Spleen (tissue), 11 donors: ENCODE results near the gene FAM9B. TPM values are rescaled to one million over a fixed set of nuclear protein-coding genes. Genes with fewer than 3 reads are reported as not detected.

Experiments
- DNase-seq: peaks from one replicate; pipeline ENCODE4 v3.0.0-alpha.2; 2020
- H3K27ac ChIP-seq, 8 donors: fragments of 200-600 bp; sonication (generic) in 7 of 8; 1 replicate in 4 of 8; 2 replicates in 4 of 8; pipeline versions ENCODE4 v1.5.0 to v1.8.0; 2016 to 2021; ENCODE audit warnings: inconsistent platforms in 4 of 8, mild to moderate bottlenecking in 4 of 8, moderate library complexity in 1 of 8
- H3K27me3 ChIP-seq, 7 donors: fragments of 200-600 bp; sonication (generic) in 6 of 7; replicated peaks in 1 of 7; 1 replicate in 4 of 7; 2 replicates in 3 of 7; pipeline versions ENCODE4 v1.5.0 to v1.8.0; 2016 to 2021; ENCODE audit warnings: inconsistent platforms in 3 of 7, mild to moderate bottlenecking in 1 of 7
- H3K36me3 ChIP-seq, 6 donors: fragments of 200-600 bp; sonication (generic) in 5 of 6; 1 replicate in 4 of 6; 2 replicates in 2 of 6; pipeline versions ENCODE4 v1.5.0 to v1.8.0; 2016 to 2021; ENCODE audit warnings: inconsistent platforms in 2 of 6
- H3K4me1 ChIP-seq, 6 donors: fragments of 200-600 bp; sonication (generic) in 5 of 6; 1 replicate in 3 of 6; 2 replicates in 3 of 6; pipeline versions ENCODE4 v1.5.0 to v1.8.0; 2016 to 2021; ENCODE audit warnings: inconsistent platforms in 3 of 6
- H3K4me3 ChIP-seq, 8 donors: fragments of 200-600 bp; sonication (generic) in 7 of 8; 1 replicate in 4 of 8; 2 replicates in 4 of 8; pipeline versions ENCODE4 v1.5.0 to v1.8.0; 2016 to 2021; ENCODE audit warnings: inconsistent platforms in 4 of 8, mild to moderate bottlenecking in 4 of 8, moderate library complexity in 2 of 8
- H3K9me3 ChIP-seq, 8 donors: fragments of 200-600 bp; sonication (generic) in 7 of 8; 1 replicate in 4 of 8; 2 replicates in 4 of 8; pipeline versions ENCODE4 v1.5.0 to v1.8.0; 2016 to 2021; ENCODE audit warnings: inconsistent platforms in 4 of 8
- POLR2A ChIP-seq, 3 donors: fragments of 450-650 bp; IDR thresholded peaks; one replicate each; pipeline ENCODE4 v1.5.1; 2017; ENCODE audit warnings: antibody characterized with exemption in 3 of 3, mild to moderate bottlenecking in 1 of 3
- POLR2AphosphoS5 ChIP-seq, 3 donors: sonication (generic); formaldehyde crosslinking; IDR thresholded peaks; one replicate each; pipeline ENCODE4 v1.5.1; 2017; ENCODE audit warnings: antibody characterized with exemption in 3 of 3
- WGBS, 5 donors: extraction: QIAGEN DNeasy Blood & Tissue Kit in 3 of 5; methylation state at CpG; one replicate each; pipeline versions ENCODE4 v1.1.5 to v1.1.7; 2013 to 2018; 5-methylcytosine and 5-hydroxymethylcytosine counted together
- intact Hi-C: fragments of 100-400 bp; cut with DNase I; formaldehyde crosslinking; loops from one replicate; pipeline ENCODE4 v1.15.0; 2023; ENCODE audit warnings: low total_unique reads
- polyA plus RNA-seq, 3 donors: library from polyadenylated mRNA; stranded (reverse); fragments of 200-250 nt; gene quantifications; one replicate each; pipeline ENCODE4 v1.2.1, GENCODE V29; 2013
- total RNA-seq, 7 donors: library from RNA; depleted of rRNA in 3 of 7; stranded (reverse); fragments of >200 nt in 3 of 7; fragmentation: NEBNext Ultra II Directional in 4 of 7; extraction: Animal tissue kit (Norgen Biotek cat#: 25700) in 4 of 7; gene quantifications; one replicate each; pipeline versions ENCODE4 v1.1.0 to v1.2.1, GENCODE V29; 2016 to 2021
- TF ChIP-seq, protein P1 (sequence below), 11 experiments: fragments of 200-600 bp in 7 of 11; fragments of 450-650 bp in 4 of 11; sonication (generic) in 4 of 11; IDR thresholded peaks in 8 of 11; conservative IDR thresholded peaks in 3 of 11; 1 replicate in 7 of 11; 2 replicates in 4 of 11; pipeline versions ENCODE4 v1.4.0 to v1.8.0; 2016 to 2021; ENCODE audit warnings: antibody characterized with exemption in 11 of 11, inconsistent platforms in 4 of 11, mild to moderate bottlenecking in 1 of 11
- donor health status: healthy with polysubstance abuse.
- donor health status: DM: no; HTN: no; CAD: no; lungs with moderate emphysema.
- donor health status: DM: no; HTN: no; CAD: no.
- donor health status: Bipolar disorder and iron deficiency.
- donor health status: healthy.
- donor health status: DM: no; HTN: no; CAD: no.
- donor health status: DM: yes; HTN: yes; CAD: no.

The FAM9B gene
- total and polyA plus RNA-seq, 10 donors = 0.04 to 0.28 TPM; not detected in 8

DNA sequence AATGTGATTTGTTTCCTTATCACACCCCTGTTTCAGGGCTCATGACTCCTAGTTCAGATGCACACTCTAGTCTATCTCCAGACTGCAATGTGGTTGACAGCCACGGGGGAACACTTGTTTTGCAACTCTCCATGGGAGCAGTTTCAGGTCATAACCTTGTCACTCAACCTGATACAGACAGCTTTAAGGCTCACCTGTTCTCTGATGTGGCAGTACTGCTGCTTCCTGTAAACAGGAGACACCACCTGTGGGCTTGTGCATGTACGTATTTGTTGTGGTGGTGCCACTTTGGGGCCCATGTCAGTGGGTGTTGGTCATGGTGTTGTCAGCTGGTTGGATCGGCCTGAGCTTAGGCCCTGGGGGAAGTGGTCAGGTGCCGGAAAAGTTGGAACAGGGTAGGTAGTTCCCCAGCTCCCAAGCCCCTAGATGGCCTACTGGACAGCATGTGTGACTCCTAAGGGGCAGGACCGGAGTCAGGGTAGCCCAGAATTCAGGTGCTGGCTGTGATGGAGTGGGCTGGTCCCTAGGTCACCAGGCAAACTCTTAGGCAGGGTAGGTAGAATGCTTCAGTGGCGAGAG lies 46.2 kb downstream of the FAM9B start:
- intact Hi-C loops = no loop called here
- no peak overlapping the region for H3K4me3 ChIP-seq
- H3K9me3 ChIP-seq = no peaks in the 10 kb centered on the region
- 69 to 79% (median 78%) methylated on average over 4 to 6 of the region's 6 CpGs for WGBS, 5 donors
- TF ChIP-seq POLR2AphosphoS5 (IDR thresholded peaks at IDR 0.05) (no peak), POLR2A (IDR thresholded peaks at IDR 0.05) (no peak)
- TF ChIP-seq, protein P1, sequence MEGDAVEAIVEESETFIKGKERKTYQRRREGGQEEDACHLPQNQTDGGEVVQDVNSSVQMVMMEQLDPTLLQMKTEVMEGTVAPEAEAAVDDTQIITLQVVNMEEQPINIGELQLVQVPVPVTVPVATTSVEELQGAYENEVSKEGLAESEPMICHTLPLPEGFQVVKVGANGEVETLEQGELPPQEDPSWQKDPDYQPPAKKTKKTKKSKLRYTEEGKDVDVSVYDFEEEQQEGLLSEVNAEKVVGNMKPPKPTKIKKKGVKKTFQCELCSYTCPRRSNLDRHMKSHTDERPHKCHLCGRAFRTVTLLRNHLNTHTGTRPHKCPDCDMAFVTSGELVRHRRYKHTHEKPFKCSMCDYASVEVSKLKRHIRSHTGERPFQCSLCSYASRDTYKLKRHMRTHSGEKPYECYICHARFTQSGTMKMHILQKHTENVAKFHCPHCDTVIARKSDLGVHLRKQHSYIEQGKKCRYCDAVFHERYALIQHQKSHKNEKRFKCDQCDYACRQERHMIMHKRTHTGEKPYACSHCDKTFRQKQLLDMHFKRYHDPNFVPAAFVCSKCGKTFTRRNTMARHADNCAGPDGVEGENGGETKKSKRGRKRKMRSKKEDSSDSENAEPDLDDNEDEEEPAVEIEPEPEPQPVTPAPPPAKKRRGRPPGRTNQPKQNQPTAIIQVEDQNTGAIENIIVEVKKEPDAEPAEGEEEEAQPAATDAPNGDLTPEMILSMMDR (IDR thresholded peaks at IDR 0.05 in 8 of 11, conservative IDR thresholded peaks at IDR 0.05 in 3 of 11) = no peak
- peak; percentile 54 for DNase-seq
- H3K4me1 ChIP-seq = no peaks in the 10 kb centered on the region
- H3K36me3 ChIP-seq = no peaks in the 10 kb centered on the region
- no peak overlapping the region for H3K27ac ChIP-seq
- H3K27me3 ChIP-seq = no peaks in the 10 kb centered on the region

DNA sequence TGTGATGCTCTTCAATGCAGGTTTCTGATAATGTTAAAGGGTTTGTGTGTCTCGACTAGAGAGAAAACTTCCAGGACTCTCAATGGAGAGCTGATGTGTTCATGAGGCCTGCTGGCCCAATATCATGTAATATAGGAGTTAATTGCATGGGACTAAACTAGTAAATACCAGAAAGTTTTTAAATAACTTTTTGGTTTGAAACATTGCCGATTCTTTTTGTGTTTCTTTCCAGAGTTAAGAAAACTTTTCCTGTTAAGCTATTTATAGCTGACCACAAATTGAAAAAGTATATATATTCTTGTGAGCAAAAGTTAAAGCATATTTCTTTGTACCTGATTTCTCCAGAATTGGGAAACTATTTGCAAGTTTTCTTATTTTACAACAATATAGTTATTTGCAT lies 49.7 kb downstream of the FAM9B start:
- 50 to 71% (median 55%) methylated on average over 2 of the region's 2 CpGs for WGBS, 5 donors
- H3K36me3 ChIP-seq = no peaks in the 10 kb centered on the region
- no peak overlapping the region for H3K4me3 ChIP-seq
- peaks cover 0 to 6% (median 0%) of the 10 kb centered on the region in 7 donors for H3K27me3 ChIP-seq
- no peaks in the 10 kb centered on the region for H3K9me3 ChIP-seq
- TF ChIP-seq POLR2AphosphoS5 (IDR thresholded peaks at IDR 0.05) (no peak), POLR2A (IDR thresholded peaks at IDR 0.05) (no peak)
- TF ChIP-seq, protein P1 (IDR thresholded peaks at IDR 0.05 in 8 of 11, conservative IDR thresholded peaks at IDR 0.05 in 3 of 11) = no peak
- H3K4me1 ChIP-seq = no peaks in the 10 kb centered on the region
- DNase-seq = no peak
- no peak overlapping the region for H3K27ac ChIP-seq
- intact Hi-C loops = no loop called here

DNA sequence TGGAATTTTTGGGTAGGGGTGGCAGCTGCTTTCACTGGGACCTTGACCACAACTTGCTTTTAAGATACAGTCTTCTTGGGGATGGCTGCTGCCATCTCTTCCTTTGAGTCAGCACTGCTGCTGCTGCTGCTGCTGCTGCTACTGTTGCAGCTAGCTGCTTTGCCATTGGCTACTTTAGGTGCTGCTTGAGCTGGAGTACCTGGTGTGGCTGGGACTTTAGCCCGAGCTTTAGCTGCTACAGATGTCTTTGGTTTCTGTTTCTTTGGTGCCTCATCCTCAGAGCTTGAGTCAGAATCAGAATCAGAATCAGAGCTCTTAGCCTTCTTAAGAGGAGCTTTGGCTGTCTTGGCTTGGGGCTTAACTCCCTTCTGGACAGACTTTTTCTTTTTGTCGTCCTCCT lies 52.2 kb downstream of the FAM9B start:
- H3K4me3 ChIP-seq = no peak overlapping the region
- no peaks in the 10 kb centered on the region for H3K4me1 ChIP-seq
- DNase-seq = no peak
- no peak for TF ChIP-seq POLR2A (IDR thresholded peaks at IDR 0.05)
- TF ChIP-seq, protein P1 (IDR thresholded peaks at IDR 0.05 in 8 of 11, conservative IDR thresholded peaks at IDR 0.05 in 3 of 11) = no peak
- no peak for TF ChIP-seq POLR2AphosphoS5 (IDR thresholded peaks at IDR 0.05)
- WGBS, 5 donors = 52 to 81% (median 73%) methylated on average over 2 of the region's 2 CpGs
- peaks cover 0 to 12% (median 0%) of the 10 kb centered on the region in 7 donors for H3K27me3 ChIP-seq
- no peak overlapping the region for H3K27ac ChIP-seq
- no peaks in the 10 kb centered on the region for H3K36me3 ChIP-seq
- intact Hi-C loops = no loop called here
- H3K9me3 ChIP-seq = no peaks in the 10 kb centered on the region

DNA sequence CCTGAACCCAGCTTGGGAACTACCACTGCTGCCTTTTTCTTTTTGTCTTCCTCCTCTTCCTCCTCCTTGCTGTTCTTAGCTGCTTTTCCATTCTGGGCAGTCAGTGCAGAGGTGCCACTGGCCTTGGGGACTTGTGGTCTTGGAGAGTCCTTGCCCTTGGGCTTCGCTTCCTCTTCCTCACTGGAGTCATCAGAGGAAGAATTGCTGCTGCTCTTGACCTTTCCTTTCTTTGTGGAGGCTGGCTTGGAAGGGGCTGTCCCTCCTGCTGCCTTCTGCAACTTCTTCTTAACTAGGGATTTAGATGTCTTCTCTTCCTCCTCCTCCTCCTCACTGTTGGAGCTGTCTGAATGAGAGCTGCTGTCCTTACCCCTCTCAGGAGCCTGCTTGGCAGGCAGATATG lies 53.2 kb downstream of the FAM9B start:
- WGBS, 5 donors = 20 to 93% (median 56%) methylated on average over 1 of the region's 1 CpG
- intact Hi-C loops = no loop called here

More for the DNA sequence above, 53.2 kb downstream of the FAM9B start:
- TF ChIP-seq POLR2AphosphoS5 (IDR thresholded peaks at IDR 0.05) (no peak), POLR2A (IDR thresholded peaks at IDR 0.05) (no peak)
- TF ChIP-seq, protein P1 (IDR thresholded peaks at IDR 0.05 in 8 of 11, conservative IDR thresholded peaks at IDR 0.05 in 3 of 11) = no peak
- Histone ChIP-seq H3K9me3 (no peaks in the 10 kb centered on the region), H3K4me1 (no peaks in the 10 kb centered on the region), H3K27ac (no peak overlapping the region), H3K4me3 (no peak overlapping the region), H3K27me3 (peaks cover 0 to 12% (median 0%) of the 10 kb centered on the region in 7 donors), H3K36me3 (no peaks in the 10 kb centered on the region)
- peak; percentile 33 for DNase-seq

Other genes with a start within 250 kb of the FAM9B start
- not detected for gene FAM9A, start 232.7 kb downstream of the FAM9B start, total RNA-seq
- gene FAM9A, start 232.7 kb downstream of the FAM9B start, polyA plus RNA-seq = not detected